DND-41 (cell line): Measurements from ENCODE around the gene SERPINA12.

Experiments used
- CTCF ChIP-seq: IDR thresholded peaks from 2 replicates; pipeline ENCODE4 v1.5.1; 2012; ENCODE audit warnings: borderline replicate concordance, low read length, moderate library complexity, mild to moderate bottlenecking; ENCODE audit not compliant: poor library complexity, severe bottlenecking; ENCODE audit errors: extremely low read depth
- EZH2 ChIP-seq: IDR thresholded peaks from 3 replicates; pipeline ENCODE4 v1.6.1; 2012; ENCODE audit warnings: borderline replicate concordance, low read depth, mild to moderate bottlenecking, moderate library complexity, low read length, inconsistent platforms; ENCODE audit not compliant: severe bottlenecking

GRCh38 chr14:94450722-94451090, 58.6 kb downstream of the SERPINA12 start:
- TF ChIP-seq EZH2 (no peak), CTCF (no peak)
